Measurements from ENCODE around the gene TAP1.
"Not testable (repeated sequence)": the region's sequence is repeated elsewhere in the genome, so short reads cannot be mapped to it uniquely, and the experiment has no call there.

Gene TAP1

GRCh38 chr6:32838114-32838958 lies 15.2 kb downstream of the TAP1 start, which contains the start of gene TAP2:
TAP2 (minus strand) TSS chr6:32838739; CDS start chr6:32838233, 506 bp downstream.
- DNase-seq = peak; percentile 83

DNA sequence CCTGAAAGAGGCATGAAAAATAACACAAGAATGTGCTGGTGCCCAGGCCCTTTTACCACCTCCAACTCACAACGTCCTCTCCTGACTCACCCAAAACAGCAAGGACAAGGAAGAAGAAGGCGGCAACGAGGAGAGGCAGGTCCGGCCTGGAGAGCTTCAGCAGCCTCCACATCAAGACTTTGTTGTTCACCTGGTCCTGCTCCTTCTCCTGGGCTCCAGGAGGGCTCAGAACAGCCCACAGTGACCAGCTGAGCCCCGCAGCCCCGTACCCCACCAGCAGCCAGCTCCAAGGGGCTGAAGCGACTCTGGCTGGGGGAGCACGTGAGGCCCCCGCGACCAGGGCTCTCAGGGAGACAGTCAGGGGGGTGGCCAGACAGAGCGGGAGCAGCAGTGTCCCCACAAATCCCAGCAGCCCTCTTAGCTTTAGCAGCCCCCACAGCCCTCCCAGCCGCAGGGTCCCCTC lies 15.8 kb downstream of the TAP1 start:
- no peak for DNase-seq

DNA sequence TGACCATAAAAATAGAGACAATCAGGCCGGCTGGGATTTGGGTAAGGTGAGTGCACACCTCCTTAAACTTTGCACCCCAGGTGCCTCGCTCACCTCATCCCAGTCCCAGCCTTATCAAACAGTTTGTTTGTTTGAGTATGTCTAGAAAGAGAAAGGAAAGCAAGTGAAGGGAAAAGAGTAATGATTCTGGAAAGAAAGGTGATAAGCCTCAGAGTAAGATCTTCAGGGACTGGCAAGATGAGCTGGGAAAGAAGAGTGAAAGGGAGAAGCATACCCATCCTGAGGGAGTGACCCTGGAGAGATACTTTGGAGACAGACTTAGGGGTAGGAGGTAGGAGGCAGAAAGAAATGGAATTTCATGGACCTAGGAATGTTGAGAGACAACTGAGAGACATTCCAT lies 16.6 kb downstream of the TAP1 start:
- DNase-seq = no peak

DNA sequence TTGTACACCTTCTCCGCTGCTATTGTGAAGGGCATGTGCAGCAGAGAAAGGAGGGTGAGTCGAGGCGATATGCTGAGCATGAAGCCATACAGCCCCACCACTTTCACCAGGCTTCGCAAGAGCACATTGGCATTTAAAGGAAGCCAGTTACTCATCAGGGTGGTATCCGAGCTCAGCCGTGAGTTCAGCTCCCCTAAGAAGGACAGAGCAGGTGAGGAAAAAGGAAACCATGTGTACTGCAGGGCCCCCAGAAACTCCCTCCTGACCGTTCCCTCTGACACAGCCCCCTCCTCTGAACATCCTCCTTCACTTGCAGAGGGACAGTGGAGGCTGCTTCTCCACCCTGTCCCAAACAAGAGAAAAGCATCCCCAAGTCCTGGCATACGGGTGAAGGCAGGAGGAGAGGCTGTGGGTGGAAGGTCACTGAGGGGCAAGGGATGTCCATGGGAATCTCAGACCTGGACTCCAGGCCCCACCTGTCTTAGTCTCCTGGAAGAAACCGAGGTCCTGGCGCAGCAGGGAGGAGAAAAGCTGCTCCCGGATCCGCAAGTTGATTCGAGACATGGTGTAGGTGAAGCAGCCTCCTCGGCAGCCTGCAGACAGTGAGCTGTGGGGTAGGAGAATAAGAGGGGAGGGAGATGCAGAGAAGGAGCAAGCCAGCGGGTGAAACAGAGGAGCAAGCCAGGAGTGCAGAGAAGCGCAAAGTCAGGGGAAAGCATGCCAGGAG lies 18.2 kb downstream of the TAP1 start:
- DNase-seq = no peak

DNA sequence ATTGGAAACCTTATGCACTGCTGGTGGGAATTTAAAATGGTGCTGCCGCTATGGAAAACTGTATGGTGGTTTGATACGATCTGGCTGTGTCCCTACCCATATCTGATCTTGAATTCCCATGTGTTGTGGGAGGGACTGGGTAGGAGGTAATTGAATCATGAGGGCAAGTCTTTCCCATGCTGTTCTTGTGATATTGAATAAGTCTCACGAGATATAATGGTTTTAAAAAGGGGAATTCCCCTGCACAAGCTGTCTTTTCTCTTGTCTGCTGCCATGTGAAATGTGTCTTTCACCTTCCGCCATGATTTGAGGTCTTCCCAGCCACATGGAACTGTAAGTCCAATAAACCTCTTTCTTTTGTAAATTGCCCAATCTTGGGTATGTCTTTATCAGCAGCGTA lies 19.8 kb downstream of the TAP1 start:
- no peak for DNase-seq

DNA sequence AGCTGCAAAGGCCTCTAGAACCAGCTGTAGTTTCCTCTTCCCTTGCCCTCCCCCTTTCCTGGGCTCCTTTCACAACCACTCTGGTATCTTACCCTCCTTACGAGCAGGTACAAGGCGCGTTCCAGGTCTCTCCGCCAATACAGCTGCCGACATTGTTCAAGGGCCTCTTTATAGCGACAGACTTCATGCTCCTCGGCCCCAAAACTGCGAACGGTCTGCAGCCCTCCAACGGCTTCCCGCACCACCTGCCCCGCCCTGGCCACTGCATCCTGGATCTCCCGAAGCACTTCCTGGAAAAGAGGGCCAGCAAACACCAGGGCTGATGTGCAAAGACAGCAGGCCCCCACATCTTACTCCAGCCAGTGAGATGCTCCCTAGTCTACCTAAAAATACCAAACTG lies 21.0 kb downstream of the TAP1 start:
- DNase-seq = no peak

GRCh38 chr6:32830936-32831335 lies 22.6 kb downstream of the TAP1 start:
- no peak for DNase-seq

- DNase-seq = no peak
Observed at GRCh38 chr6:32830017-32830416, 23.5 kb downstream of the TAP1 start.

DNA sequence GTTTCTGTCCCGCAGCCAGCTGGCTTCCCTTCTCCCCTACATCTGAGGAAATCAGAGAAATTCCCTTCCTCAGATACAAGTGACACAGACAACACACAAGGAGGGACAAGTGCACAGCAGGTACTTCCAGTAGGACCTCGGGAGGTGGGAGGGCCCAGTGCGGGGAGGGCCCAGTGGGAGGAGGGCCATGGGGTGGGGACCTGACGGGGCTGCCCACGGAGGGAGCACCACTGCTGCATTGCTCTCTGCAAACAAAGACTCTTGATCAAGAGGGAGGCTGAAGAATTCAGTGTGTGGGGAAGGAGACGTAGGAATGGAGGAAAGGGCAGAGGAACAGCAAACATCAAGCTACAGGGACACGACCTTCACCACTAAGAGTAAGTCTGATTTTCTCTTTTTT lies 24.0 kb downstream of the TAP1 start:
- no peak for DNase-seq

GRCh38 chr6:32827025-32827424 lies 26.5 kb downstream of the TAP1 start:
- no peak for DNase-seq

GRCh38 chr6:32825966-32826365 lies 27.5 kb downstream of the TAP1 start:
- no peak for DNase-seq

DNA sequence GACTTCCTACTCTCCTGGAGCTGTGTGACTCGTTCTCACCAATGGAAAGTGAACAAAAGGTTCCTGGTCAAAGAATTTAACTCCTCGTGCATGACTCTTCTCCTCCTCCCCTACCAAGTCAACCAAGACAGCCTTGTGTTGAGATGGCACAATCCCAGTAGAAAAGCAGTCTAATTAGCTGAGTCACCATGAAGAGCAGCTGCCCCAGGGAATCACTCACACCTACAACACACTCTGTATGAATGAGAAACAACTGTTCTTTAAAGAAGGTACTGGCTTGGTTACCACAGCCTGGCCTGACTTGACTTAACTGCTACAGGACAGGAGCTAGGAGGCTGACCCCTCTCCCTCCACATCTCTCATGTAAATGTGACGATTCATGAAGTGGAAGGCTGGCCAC lies 33.8 kb downstream of the TAP1 start:
- no peak for DNase-seq

DNA sequence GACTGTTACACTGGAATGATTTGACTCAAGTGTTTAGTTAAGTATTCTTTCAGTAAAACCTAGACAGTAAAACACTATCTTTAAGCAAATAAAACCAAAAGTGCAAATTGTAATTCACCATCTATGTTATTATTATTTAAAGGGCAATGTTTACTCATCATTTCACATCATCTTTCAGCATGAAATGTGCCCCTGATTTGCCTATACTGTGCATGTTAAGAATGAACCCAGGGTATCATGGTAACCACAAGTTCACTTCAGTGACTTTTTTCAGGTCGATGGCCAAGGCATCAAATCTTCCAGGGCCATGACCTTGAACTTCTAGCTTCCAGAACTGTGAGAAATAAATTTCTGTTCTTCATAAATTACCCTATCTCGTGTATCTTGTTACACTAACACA lies 34.6 kb downstream of the TAP1 start:
- DNase-seq = no peak

DNA sequence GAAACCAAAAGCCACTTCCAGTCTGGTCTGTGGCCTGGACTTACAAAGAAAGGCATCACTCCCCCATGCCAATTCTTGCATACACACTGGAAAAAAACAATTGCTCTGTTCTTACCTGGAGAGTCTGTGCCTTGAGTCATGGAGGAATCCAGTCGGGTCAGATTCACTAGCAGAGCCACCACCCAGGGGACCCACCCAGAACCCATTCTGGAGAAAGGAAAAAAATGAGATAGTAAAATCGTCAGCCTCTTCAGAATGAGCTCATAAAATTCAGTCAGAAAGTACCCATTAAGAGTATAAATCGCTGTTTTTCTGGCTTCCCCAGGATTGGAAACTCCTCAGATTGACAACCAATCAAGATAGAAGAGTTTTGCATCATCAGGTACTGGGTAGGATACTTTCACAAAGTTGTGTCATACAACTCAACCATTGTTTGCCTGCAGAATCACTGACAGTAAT lies 36.7 kb downstream of the TAP1 start, which contains the start of gene HLA-DOB:
Gene HLA-DOB, minus strand, starts transcription at position 257 of the 459 bp plus-strand sequence. Its CDS starts 51 bp downstream, at position 206.
- DNase-seq = no peak

DNA sequence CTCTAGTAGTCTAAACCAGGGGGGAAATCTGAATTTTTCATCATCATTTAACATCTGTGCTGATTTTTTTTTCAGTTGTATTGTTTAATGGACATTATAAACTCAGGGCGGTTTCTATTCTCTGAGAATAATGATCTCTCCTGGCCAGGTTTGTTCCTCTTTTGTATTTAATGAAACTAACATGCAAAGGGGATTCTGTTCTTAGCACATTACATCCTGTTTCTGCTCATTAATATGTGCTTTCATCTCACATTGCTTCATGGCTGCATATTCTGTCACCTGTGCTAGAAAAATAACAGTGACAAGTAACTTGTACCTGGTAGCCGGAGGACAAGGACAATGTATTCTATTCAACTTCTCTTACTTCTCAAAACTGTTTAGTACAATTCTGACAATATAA lies 37.5 kb downstream of the TAP1 start:
- no peak for DNase-seq

DNA sequence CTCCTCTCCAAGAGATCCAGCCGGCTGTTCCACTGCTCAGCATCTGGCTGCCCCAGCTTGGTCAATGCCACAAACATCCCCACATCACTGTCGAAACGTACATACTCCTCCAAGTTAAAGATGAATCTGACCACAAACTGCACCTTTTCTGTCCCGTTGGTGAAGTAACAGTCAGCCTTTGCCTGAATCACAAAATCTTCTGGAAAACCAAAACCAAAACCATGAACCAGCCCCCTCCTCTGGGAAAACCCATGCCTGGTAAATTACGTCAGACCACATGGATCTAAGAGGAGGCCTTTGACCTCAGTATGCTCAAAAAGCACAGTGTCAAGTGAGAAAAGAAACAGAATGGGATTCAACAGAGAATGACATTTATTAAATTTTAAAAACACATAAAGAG lies 38.4 kb downstream of the TAP1 start:
- DNase-seq = no peak

DNA sequence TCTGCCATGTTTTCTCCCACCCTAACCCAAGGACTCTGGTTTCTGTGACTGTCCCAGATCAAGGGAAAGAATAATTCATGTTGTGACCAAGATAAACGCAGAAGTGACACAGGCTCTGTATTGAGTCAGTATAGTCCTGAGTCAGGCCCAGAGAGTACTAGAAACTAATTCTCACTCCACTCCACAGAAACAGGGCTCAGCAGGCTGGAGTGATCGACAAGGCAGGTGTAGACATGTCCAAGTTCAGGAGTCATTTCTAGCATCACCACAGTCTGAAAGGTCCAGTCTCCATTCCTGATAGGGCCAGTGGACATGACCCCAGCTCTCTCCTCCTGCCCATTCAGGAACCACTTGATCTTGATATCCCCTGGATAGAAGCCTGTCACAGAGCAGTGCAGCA lies 39.4 kb downstream of the TAP1 start:
- DNase-seq = no peak

DNA sequence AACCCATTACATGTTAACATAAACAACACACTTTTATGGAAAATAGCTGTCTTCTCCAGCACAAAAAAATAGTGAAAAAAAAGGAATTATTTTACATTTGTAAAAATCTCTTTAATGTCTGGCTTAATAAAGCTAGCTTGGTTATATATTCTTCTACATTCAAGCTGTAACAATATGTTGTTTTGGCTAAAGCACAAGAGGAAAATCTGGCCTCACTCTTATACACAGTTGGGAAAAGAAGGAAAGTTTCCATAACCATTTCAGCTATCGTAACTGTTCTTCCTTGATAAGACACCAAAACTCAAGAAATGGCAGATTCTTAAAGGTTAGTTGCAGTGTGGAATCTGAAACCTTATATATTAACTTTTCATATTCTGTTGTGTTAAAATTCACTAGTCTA lies 44.3 kb downstream of the TAP1 start:
- no peak for DNase-seq

- no peak for DNase-seq
Observed at GRCh38 chr6:32807020-32807580, 46.4 kb downstream of the TAP1 start.

DNA sequence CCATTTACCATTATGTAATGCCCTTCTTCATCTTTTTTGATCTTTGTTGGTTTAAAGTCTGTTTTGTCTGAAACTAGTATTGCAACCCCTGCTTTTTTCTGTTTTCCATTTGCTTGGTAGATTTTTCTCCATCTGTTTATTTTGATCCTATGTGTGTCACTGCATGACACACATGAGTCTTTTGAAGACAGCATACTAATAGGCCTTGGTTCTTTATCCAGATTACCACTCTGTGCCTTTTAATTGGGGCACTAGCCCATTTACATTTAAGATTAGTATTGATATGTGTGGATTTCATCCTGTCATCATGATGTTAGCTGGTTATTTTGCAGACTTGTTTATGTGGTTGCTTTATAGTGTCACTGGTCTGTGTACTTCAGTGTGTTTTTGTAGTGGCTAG lies 48.1 kb downstream of the TAP1 start:
- DNase-seq = not testable (repeated sequence)

DNA sequence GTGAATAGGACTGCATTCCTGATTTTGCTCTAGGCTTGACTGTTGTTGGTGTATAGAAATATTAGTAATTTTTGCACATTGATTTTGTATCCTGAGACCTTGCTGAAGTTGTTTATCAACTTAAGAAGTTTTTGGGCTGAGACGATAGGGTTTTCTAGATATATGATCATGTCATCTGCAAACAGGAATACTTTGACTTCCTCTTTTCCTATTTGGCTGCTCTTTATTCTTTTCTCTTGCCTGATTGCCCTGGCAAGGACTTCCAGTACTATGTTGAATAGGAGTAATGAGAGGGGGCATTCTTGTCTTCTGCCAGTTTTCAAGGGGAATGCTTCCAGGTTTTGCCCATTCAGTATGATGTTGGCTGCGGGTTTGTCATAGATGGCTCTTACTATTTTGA lies 50.1 kb downstream of the TAP1 start:
- no peak for DNase-seq

- DNase-seq = no peak
Observed at GRCh38 chr6:32799740-32800139, 53.8 kb downstream of the TAP1 start.

- DNase-seq = no peak
Observed at GRCh38 chr6:32799168-32799567, 54.3 kb downstream of the TAP1 start.
